WI38 (cell line): ENCODE results near the gene NALCN.

ENCODE experiments used
- H3K4me3 ChIP-seq: 2 replicates; pipeline ENCODE4 v1.5.1; 2011; ENCODE audit warnings: low read depth, mild to moderate bottlenecking, control low read depth, low read length
- CTCF ChIP-seq: IDR thresholded peaks from 2 replicates; pipeline ENCODE4 v1.5.1; 2012; ENCODE audit warnings: low read depth, mild to moderate bottlenecking, control low read depth, low read length

NALCN gene

GRCh38 chr13:101140087-101140770 lies 276.1 kb downstream of the NALCN start:
- TF ChIP-seq CTCF: no peak
- H3K4me3 ChIP-seq: no peak overlapping the region

DNA sequence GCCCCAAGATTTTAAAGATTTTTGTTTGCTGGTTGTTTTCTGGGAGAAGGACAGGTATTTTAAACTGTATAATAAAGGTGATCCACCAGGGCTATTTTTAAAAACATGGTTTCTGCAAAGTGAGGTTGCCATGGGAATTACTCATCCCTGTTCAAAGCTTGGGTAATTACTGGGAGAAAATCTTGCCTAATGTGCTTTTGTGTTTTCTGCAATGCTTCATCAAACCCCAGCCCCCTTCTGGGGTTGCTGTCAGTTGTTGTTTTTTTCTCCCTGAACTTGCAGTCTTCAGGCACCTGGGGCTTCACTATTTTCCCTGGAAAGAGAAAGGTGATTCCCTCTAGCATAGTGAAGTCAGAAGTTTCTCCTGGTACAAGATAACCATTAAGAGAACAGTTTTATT lies 277.2 kb downstream of the NALCN start:
- TF ChIP-seq CTCF: no peak
- H3K4me3 ChIP-seq: no peak overlapping the region

- no peak overlapping the region for H3K4me3 ChIP-seq
- peak; percentile 60 for TF ChIP-seq CTCF
Measured at GRCh38 chr13:101127741-101128353, 288.5 kb downstream of the NALCN start.

GRCh38 chr13:101123028-101123427 lies 293.3 kb downstream of the NALCN start:
- H3K4me3 ChIP-seq: no peak overlapping the region

DNA sequence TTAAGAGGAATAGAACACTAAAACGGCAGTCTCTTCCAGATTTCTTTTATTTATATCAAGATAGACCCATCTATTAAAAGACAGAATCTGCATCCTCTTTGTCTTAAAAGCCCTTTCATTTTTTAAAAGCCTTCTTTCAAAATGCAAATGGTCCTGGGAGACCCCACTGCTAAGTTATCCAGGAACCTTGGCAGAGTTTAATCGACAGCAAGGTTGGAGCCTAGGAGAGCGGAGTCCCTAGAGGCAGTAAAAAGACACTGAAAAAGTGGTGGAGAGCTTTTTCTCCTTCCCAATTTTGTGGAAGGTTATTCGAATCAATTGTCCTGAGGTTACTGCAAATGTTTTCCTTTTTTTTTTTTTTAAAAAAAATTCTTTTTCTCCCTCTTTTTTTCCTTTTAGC lies 294.7 kb downstream of the NALCN start:
- no peak for TF ChIP-seq CTCF
- no peak overlapping the region for H3K4me3 ChIP-seq

More at GRCh38 chr13:101123028-101123427, 293.3 kb downstream of the NALCN start:
- TF ChIP-seq CTCF: no peak

DNA sequence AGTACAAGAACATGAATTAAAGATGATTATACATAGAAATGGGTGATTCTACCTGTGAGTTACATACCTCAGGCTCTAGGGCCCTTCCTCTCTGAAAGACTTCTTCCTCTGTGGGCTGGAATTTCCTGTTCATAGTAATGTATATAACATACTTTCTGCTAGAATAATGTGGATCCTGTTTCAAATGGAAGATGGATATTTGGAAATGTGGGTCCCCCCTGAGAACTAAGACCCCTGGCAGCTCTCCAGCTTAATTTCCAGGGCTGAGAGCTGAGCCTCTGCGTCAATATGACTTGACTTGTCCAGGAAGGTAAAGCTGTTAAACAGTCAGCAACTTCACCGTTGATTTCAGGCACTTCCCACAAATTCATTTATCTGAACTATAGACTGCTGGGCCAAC lies 296.3 kb downstream of the NALCN start:
- no peak overlapping the region for H3K4me3 ChIP-seq
- no peak for TF ChIP-seq CTCF

GRCh38 chr13:101116826-101117225 lies 299.5 kb downstream of the NALCN start:
- TF ChIP-seq CTCF: no peak
- H3K4me3 ChIP-seq: no peak overlapping the region
